GM21825 (cell line): ENCODE measurements around the gene LGI1.

Experiments
- ATAC-seq: cut with Tn5 transposase; IDR thresholded peaks from one replicate; pipeline ENCODE4 v1.9.1; 2021; ENCODE audit warnings: mild to moderate bottlenecking, moderate library complexity; ENCODE audit not compliant: unreplicated experiment

LGI1 gene

DNA sequence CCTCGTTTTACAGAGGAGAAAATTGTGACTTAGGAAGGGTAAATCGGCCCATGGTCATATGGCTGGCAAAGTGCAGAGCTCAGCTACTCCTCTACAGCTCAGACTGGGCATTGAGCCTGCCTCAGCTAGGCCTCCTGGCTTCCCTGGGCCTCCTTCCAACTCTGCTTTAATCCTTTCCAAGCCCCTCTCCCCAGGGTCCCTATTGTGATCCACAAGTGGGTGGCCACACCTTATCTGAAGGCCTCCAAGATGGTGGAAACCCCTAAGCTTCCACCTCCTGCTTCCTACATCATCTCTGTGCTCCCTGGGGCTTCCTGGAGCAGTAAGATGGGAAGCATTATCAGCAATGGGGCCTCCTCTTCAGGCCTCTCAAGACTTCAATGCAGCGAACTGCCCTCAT is 3.0 kb upstream of the LGI1 start:
- no peak for ATAC-seq

GRCh38 chr10:93755443-93756116 is 2.2 kb upstream of the LGI1 start:
- ATAC-seq = no peak

- no peak for ATAC-seq
These were observed 1.6 kb upstream of the LGI1 start for GRCh38 chr10:93756118-93756517.

DNA sequence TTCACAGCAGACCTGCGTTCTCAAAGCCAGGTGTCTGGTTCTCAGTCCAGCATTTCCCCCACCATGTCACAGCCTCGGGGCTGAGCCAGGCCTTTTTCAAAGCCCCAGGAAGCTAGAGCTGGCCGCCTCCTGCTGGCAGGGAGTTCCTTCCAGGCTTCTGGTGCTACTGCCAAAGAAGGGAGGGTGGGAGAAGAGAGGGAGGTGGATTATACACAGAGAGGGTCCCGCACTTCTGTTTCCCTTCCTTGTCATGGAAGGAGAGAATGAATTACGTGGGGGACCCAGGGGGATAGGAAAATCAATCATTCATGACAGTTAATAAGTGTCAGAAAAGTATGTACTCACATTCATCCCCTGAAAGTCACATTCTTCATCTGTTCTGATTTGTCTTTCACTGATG is 600 bp upstream of the LGI1 start:
- ATAC-seq = no peak

- ATAC-seq = no peak
These were observed 761 bp downstream of the LGI1 start for GRCh38 chr10:93758508-93758885.

- ATAC-seq = no peak
These were observed 1.2 kb downstream of the LGI1 start for GRCh38 chr10:93758891-93759410.

DNA sequence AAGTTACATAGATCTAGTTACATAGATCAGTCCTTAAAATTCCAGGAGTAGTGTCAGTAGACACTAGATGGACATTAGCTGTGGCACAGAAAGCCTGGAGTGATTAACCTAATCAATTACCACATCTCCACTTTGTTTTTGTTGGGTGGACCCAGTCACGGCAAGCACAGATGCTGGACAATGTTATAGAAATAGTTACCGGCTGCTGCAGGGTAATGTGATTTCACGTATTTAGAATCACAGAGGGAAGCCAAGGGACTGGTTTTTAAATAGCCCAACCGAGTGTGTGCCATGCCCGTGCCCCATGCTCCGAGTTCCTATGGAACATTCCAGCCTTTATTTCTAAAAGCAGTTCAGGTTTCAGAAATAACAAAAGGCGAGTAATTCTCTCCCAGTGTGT is 2.8 kb downstream of the LGI1 start:
- ATAC-seq = no peak

DNA sequence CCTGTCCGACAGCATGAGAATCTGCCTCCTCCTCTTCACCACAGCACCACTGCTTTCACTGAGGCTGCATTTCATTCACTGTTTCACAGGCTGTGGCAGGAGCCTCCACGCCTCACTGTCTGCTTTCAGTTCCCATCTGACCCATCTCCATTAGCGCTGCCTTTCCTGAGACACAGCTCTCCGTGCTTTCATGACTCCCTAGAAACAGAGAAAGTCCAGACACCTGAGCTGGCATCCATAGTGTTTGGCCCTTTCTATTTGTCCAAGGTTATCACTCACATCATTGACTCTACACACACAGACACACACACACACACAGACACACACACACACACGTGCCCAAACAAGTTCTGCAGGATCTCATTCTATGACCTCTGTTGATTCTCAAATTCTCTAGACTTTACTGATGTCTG is 5.2 kb downstream of the LGI1 start:
- ATAC-seq = no peak

- no peak for ATAC-seq
These were observed 9.2 kb downstream of the LGI1 start for GRCh38 chr10:93766918-93767317.

- ATAC-seq = no peak
These were observed 10.1 kb downstream of the LGI1 start for GRCh38 chr10:93767724-93768399.

- no peak for ATAC-seq
These were observed 11.2 kb downstream of the LGI1 start for GRCh38 chr10:93768892-93769291.

- ATAC-seq = no peak
These were observed 13.6 kb downstream of the LGI1 start for GRCh38 chr10:93771354-93771753.

- ATAC-seq = no peak
These were observed 15.4 kb downstream of the LGI1 start for GRCh38 chr10:93773120-93773519.

DNA sequence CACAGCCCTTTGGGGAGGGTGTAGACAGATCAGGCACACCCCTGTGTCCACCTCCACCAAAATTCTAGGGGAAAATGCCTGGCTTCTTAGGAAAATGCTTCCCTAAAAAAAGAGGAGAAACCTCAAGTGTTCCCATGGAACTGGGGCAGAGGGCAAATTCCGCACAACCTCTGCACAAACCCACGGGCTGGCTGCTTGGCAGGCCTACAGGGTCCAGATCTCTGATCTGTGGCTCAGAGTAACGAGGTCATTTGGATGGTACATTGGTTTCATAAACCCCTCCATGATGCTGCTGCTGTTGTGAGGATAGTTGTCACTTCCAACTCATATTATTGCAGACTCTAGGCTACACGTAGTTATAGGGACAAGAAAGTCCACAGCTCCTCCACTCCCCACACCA is 16.0 kb downstream of the LGI1 start:
- no peak for ATAC-seq

DNA sequence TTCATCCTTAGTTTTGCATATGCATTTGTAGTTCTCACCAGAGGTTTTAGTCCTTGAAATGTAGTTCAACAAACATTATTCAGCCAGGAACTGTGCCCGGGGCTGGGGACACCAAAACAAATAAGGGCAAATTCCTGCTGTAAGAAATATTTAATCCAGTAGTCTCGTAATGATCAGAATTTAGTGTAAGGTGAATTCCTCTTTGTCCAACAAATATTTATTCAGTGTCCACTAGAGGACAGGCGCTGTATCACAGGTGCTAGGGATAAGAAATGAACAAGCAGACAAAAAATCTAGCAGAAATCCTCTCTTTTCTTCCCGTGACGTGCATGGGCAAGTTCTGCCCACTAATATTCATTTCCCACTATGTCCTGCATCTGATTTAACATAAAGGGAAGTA is 17.6 kb downstream of the LGI1 start:
- no peak for ATAC-seq

- no peak for ATAC-seq
These were observed 19.4 kb downstream of the LGI1 start for GRCh38 chr10:93777092-93777491.

- no peak for ATAC-seq
These were observed 26.3 kb downstream of the LGI1 start for GRCh38 chr10:93784059-93784458.

DNA sequence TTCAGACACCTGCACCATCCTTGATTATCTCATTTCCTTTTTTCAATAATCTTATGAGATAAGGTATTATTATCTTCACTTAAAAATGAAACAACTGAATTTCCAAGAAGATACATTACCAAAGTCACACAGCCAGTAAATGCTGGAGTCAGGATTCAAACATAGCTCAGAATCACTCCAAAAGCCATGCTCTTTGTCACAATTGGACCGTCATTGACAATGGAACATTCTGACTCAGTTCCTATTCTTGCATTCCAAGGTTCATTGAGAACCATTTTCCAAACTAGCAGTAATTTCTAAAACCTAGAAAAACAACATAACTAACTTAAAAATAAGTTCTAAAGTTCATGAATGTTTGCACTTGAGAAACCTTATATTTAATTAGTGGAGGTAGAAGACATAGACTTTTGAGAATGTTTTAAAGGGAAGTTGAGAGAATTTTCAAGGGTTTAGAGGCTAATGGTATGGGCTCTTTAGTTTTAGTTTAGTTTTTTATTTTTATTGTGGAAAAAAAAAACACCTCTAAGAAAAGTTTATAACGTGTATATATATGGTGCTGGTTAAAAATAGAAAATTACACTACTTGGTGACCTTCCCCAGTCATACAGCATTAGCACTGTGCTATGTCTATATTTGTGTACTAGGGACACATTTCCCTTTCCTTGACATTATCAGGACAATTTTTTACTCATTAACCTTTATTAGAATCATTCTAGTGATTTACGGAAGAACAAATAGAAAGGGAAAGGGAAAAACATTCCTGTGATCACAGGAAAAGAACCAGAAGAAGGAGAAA is 30.9 kb downstream of the LGI1 start:
- ATAC-seq = no peak

DNA sequence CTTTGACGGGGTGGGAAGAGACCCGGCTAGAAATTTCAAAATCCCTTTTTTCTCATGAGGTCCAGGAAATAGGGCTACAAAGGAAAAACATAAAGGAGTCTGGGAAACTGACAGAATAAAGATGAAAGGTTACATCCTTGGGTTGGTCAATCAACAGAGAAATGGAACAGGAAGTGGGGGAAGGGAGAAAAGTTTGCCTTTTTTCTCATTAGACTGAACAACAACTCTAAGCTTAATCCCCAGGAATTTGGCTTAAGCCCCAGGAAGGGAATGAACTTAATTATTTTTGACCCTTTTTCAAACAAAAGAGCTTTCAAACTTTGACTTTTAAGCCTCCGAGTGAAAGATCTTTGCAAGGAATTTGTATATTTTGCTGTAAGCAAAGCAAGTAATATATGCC is 32.7 kb downstream of the LGI1 start:
- no peak for ATAC-seq

- ATAC-seq = no peak
These were observed 38.4 kb downstream of the LGI1 start for GRCh38 chr10:93796167-93796566.

DNA sequence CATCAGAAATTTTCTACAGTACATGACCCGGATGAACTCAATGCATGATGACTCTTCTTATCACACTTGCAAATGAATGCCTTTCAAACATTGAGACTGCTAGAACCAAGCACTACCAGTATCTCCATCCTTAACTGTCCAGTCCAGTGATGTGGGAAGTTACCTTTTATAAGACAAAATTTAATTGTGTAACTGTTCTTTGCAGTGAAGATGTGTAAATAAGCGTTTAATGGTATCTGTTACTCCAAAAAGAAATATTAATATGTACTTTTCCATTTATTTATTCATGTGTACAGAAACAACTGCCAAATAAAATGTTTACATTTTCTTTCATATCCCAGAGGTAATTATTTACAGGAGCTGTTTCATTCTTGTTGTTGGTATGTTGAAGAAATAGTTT is 40.1 kb downstream of the LGI1 start:
- ATAC-seq = no peak

DNA sequence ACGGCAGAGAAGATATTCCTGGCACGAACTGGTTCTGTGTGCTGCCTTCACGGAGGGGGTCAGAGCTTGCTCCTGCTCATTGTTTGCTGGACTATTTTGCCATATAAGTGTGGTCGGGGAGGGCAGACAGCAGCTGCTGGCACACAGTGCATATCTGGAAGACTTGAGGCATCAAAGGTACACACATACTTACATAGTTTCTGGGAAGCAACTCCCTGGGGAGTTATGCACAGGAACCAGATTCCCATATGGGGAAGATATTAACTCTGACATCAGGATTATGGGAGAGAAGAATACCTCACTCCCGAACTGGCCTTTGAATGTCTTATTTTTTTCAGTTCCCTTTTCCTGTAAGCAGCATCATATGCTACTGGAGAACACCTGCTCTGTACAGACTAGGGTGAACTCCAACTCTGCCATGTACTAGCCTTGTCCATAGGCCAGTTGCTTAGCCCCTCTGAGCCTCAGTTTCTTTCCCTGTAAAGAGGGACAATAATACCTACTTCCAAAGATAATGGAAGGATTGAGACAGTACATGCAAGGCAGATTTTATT is 41.5 kb downstream of the LGI1 start:
- no peak for ATAC-seq
